ENCODE data around the gene AMOT.

AMOT gene

DNA sequence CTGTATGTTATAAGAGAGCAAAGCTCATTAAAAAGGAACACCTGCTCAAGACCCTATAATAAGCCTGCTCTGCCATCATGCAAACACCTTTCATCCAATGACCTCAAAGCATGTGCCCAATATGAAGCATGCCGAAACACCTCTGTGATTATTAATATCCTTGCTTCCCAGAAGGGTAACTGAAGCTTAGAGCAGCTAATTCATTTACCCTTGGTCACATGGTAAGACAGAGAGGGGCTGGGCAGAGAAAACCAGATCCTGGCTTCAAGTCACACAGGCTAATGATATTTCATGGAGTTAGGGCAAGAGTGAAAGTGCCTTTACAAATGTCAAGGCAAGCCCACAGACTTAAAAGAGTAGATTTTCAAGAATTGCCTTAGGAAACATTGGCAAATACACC, 5.6 kb downstream of the AMOT start:
- no peak for DNase-seq

DNA sequence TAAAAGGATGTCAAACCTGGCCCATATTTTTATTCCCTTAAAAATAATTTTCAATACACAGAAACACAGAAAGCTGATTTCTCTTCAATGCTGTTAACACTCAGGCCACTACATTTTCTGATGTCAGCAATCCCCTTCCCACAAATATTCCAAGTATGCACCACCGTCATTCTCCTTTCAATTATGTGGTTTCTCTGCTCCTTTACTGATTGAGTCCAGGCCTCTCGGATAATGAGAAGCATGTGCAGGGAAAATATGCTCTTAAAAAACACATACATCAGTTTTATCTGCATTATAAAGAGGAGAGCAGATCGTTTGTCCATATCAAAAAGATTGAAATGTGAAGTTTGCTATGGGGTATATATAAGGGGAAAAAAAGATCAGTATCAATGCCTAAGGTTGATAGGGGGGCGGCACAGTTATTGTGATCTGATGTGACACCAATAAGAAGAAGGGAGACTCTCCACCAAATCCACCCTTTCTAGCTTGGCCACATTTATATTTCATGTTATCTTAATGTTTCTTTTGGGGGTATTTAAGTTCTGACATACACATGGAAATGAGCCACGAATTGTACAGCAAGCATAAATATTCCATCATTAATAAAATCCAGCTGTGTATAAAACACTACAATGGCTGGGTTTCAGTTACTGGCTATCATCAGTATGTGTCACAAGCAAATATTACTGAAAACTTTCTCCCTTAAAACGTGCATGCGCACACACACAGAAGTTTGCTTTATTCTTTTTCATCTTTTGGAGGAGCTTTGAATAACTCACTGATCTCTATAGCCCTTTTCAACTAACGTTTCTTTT, 6.4 kb downstream of the AMOT start:
- DNase-seq: no peak

DNA sequence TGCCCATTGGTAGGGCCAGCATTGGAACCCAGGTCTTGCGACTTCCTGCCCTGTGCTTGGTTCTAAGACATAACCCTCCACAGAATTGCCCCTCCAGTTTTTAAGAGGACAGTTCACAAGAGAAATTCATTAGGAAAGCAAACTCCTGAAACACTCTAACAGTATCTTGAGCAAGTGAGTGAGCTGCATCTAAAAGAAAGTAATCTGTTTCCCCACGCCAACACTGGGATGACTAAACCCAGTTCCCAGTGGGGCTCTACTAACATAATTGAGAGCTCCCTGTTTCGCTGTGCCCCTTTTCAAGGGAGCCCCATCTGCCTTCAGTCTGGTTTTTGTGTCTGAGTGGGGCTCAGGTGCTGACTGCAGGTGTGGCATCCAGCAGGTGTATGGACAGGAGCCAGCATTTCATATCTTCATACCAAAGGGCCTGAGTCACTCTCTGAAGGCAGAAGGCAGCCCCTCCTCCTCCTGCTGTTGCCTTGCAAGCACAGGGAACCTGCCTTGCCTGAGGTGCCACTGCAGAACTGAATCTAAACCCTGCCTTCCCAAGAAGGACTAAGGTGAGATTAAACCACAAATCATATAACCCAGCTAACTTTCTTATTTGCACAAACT, 8.0 kb downstream of the AMOT start:
- DNase-seq: peak; percentile 57

DNA sequence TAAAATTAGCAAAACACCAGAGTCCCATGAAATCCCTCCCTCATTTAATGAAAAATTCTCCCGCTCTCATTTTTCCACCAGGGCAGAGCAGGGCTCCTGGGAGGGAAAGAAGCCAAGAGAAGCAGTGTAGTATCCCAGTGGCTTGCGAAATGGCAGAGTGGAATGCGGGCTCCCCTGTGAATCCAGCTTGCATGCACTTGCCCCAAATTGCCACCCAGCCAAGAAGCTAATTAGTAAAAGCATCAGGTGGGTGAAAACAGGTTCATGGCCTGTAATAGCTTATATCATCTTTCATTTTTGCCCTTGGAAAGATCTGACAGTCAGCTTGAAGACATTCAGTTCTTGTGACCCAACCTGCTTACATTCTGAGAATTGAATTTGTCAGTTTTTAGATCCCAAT, 10.1 kb downstream of the AMOT start:
- DNase-seq: no peak

DNA sequence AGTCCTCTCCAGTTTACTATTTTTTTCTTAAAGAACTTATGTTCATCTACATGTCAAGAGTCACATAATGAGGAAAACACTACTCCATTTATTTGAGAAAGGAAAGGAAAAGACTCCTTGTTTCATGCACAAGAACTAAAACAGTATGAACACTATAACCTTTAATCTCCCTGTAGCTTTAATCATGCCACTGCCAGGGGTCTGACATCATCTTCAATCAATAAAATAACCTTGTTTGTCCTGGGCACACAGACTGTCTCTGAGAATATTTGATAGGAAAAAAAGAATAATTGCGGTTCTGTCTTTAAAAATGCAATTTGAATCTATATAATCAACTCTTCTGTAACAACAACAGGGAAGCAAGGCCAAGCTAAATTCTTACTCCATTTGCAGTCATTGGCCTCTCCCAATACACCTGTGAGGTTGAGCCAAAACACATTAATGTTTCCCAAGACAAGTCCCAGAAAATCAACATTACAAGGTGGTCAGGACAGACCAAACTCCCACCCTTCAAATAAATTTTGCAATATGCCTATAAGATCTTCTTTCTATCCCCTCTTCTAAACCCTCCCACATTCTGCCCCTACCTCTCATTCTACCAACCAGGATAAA, 13.2 kb downstream of the AMOT start:
- no peak for DNase-seq

DNA sequence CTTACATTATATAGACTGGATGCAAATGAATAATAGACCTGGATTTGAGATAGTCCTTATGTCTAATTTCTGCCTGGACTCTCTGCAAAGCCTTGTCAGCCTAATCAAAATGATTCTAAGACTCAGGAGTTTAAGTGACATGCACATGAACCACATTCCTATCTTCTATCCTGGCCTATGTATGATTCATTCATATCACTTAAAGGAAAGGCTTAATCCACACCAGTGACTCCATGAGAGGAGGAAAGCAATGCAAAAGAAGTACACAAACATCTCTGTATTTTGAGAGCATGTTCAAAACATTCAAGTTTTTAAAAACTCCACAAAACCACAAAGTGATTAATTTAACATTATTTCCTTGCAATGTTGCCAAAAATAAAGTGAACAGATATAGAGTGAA, 14.6 kb downstream of the AMOT start:
- no peak for DNase-seq

DNA sequence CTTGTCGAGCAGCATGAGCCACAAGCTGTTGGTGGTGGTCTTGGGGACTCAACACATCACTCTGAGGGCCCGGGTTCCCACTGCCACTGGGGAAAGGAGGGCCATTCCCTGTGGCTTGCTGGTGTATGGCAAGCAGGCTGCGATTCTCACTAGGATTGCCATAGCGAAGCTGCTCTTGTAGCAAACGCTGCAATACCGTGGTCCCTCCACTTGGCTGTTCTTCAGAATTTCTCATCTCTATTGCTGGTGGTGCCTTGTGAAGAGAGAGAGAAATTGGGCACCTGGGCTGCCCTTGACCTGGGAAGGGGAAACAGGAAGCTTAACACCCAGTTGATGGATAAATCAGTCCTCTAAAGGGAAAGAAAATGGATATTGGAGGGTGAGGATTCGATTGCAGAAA, 17.7 kb downstream of the AMOT start:
- DNase-seq: no peak

DNA sequence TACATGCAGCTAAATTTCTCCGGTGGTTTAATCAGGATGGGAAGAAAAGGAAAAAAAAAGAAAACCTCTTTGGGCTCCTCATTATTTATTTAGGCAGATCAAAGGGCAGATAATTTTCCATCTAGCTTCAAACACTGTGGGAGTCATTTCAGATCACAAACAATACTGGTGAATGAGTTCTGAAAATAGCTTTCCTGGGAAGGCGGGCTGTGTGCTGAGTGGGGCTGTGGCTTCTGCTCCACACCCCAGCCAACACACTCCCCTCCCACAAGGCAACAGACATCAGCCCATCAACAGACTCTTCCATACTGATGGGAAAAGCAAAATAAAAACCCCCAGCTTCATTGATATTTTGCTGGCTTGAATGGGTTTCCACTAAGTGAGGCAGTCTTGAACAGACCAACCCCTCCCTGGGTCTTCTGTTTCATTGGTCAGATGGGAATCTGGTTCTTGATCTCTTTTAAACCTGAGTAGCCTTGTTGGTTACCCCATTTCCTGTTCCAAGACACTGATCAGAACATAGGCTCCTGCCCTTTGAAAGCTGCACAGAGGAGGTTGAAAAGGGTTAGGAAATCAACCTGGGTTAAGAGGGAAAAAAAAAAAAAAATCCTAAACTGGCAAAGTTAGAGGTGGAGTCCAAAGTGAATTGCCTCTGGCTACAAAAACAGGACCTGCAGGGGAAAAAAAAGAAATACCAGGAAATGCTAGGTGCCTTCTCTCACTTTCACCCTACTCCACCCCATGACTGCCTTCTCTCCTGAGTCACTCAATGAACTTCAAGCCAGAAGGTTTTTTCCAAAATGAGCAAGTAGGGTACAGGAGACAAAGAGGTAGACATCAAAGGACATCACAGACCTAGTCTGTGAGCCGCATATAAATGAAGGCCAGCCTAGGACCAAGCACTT, 20.0 kb downstream of the AMOT start:
- no peak for DNase-seq

DNA sequence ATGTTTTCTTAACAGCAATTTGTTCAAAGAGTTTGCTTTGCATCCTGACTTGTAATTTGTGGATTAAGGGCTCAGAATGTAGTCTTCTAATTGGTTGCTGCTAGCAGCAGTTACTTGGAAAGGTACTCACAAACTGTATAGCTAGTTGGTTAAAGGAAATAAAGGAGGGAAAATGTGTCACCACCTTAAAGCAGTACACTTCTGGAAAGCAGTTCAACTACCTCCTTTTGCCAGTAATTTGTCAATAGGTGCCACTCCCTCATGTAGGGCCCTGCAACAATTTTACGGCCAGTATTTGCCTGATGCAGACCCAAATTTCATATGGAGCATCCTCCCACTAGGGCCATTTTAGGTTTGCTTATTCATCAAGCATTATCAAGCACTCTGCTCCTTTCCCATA, 20.8 kb downstream of the AMOT start:
- no peak for DNase-seq

DNA sequence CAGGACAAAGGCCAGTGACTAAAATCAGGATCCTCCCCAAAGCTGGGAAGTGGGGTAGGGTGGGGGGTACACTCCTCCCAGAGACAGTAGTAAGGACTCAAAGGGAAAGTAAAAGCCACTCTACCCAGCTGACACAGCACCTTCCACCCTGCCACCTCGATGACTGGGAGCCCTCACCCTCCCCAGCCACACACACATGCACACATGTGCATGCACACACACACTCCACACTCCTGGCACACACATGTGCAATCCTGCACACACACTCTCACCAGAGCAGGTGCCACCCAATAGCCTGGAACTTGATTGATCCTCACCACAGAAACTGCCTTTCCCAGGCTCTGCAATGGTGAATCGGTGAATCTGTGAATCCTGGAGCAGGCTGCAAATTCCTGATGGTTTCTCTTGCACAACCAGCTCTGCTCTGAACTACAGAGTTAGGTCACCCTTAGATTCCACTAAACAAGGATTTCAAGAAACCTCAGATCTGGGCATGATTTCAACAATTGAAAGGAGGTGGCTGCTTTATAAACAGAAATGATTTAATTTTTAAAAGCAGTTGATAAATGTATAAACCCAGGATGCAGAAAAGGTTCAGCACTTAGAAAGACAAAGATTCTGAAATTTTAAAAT, 21.5 kb downstream of the AMOT start:
- no peak for DNase-seq

DNA sequence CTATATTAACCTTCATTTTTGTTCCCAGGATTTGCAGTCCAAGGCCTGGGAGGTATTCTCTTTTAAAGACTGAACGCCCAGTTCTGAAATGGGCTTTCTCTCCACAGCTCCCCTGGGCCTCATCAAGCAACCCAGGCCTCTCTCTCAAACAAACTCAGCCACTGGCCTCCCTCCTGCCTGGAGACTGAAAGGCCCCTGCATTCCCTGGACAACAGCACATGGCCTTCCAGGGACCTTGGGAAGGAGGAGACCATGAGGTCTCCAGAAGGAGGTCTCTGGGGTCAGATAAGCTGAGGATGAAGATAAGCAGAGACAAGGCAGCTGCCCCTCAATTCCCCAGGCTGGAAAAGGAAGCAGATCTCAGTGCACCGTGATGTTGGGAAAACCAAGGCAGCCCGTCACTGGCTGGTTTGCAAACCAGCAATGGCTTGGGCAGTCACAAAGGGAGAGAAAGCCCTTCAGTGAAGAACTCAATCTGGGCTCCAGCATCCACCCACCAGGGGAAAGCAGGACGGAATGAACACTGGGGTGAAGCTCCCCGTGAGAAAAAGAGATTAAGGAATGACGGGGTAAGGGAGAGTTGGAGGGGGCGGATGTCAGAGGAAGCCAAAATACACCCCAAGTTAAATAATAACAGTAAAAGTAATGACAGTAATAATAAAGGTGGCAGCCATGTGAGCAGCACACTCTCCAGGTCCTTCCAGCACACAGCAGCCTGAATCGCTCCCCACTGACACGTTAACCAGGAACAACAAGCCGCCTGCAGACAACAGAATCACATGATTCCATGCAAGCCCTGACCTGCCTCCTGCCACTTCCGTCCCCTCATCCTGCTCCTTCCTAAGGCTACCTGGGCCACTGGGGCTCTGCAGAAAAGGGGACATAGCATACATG, 22.3 kb downstream of the AMOT start:
- DNase-seq: peak; percentile 34

DNA sequence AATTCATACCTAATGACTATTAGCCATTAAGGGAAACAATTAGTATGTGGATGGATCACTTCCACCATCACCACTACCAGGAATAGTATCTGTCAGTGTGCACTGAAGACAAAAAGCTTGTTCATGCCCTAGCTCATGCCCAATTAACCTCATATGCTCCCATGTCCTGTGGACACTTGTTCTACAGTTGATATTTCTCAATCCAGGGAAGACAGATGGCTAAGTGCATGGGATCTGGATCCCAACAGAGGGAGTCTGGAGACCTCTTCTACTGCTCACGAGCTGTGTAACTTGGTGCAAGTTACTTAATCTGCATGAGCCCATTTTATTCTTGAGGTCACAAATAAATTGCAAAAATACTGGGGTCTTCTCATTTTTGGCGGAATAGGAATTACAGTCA, 23.7 kb downstream of the AMOT start:
- no peak for DNase-seq

DNA sequence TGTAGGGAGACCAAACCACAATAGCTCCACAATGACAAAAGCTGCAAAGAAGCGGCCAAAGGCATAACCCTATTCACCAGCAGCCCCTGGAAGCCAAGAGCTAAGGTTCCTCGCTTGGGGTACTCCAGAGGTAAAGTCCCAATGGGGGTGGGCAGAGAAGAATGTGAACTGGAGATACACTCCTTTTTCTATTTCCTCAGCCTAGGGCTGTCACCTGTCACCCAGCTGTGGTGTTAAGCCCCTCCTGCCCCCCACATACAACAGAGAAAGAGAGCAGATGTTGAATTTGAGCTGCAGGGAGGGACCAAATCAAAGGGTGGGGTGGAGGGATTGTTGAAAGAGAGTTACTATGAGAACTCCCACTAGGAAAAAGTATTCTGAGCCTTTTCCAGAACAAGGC, 26.1 kb downstream of the AMOT start:
- no peak for DNase-seq

DNA sequence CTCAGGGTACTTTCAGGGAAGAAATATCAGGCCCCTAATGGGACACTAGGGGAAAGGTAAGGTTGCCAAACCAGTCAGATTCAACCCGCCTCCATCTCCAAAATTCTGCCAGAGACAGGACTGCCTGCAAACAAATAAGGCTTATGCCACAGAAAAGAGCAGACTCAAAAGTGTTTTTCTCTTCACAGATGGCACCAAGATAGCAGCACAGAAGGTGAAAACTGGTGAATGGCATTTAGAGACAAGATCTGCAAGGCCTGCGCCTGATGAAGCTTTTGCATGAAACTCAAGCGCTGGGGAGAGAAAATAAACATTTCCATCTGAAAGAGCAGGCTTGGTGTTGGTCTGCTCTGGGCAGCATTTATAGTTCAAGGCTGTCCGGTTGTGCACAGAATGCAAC, 27.9 kb downstream of the AMOT start:
- no peak for DNase-seq

DNA sequence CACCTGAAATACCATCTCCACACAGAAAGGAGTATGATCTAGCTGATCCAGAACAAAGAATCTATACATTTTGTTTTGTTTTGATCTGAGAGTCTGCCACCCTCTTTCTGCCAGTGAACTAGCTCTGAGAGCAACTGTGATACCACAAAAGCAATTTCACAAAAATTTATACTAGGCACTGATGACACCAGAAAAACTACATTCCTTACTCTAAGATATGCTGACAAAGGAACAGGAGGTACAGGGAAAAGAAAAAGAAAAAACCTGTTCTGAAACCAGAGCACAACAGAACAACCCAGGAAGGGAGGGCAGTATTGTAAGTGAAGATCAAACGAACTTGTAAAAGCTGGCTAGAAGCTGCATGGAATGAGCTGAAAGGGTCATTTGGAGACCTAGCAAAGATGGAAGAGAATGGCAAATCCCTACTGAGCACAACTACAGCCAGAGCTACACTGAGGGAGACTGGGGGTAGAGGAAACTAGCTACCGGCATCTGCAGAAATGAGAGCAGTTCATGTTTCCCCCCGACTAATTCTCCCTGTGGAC, 31.9 kb downstream of the AMOT start:
- no peak for DNase-seq

DNA sequence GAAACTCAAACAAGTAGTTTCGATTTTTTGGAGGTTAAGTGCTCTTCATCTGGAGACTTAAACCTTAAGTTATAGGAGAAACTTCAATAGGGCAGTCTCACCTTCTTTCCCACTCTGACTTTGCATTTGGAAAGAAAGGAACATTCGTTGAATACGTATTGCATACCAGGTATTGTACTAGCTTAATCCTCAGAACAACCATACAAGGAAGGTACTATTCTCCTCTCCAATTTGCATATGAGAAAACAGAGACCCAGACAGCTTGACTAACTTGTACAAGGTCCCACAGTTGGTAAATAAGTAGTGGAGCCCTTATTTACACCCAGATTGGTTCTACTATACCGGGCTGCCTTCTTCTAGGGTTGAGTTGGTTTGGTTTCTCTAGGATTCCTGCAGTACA, 32.6 kb downstream of the AMOT start:
- DNase-seq: no peak

DNA sequence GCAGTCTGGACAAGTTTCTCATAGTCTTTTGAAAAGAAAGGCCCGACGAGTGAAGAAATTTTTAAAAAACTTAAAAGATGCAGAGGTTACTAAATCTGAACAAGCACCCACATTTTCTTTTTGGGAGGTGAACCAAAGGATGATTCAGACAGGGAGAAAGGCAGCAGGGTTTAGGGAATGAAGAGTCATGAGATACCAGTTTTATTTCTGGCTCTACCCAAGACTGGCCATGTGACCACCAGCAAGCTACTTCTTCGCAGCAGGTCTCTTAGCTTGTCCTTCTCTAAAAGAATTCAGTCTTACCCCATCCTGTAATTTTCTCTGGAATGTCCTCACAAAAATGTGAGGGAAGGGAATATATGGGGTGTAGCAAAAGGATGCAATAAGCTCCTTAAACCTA, 37.6 kb downstream of the AMOT start:
- DNase-seq: no peak

DNA sequence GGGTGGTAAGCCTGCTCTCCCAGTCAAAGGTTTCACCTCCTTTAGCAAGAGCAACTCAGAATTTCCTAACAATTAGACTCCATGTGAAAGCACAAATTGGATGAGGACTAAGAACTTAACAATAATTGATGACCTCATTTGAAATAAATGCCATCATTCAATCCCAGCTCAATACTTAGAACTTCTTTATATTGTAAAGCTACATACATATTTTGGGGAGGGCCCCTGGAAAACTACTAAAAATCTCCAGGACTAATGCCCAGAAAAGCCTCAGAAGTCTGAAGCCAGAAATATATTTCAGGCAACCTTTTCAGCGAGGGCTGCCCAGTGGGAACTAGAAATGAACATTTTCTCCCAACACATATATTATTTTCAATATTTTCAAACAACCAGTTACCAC, 38.1 kb downstream of the AMOT start:
- DNase-seq: no peak

DNA sequence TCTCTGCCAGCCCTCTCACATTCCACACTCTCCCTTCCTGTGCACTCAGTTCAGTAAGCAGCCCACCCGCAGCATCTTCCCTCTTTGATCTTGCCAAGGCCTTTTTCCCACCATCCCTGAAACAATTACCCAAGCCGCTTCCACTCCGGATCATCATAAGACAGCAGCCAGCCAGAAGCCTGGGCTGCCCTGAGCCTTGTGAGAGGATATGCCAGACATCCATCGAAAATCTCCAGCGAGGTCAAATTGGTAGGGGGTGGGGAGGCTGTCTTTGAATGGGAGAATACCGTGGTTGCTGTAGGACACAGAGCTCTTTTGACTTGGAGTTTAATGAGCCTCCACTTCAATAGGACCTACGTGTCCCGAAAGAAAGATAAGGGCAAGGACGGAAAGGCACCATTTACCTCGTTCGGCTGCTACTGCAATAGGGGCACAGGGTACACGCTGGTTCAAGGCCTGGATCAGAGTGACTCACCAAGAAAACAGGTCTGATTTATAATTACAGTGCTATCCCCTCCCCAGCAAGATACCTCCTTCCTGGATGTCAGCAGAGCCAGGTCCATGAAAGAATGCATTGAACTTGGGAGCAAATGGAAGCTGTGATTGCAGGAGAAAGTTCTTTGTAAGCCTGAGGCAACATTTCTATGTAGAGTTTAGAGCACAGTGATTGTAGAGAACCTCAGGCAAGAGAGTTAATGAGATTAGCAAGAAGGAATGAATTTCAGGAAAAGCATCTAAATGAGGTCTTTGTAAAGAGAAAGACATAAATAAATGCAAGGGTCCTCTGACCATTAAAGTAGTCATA, 39.5 kb downstream of the AMOT start:
- no peak for DNase-seq

DNA sequence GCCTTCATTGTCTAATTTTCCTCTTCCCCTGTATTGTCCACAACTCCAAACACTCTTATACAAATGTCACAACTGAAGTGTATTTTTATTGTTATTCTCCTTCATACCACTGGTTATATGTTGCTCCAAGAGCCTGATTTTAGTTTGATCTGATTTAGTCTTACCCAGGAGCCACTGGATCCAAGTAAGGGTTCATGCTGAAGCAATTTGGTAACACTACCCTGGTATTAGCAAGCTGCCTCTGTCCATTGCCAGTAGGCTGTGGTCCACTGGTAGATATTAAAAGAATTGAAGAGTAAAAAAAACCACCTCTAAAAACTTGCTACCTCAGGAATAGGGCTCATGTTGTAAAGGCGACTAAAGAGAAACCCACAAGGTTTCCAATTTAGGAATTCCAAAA, 41.2 kb downstream of the AMOT start:
- DNase-seq: no peak

DNA sequence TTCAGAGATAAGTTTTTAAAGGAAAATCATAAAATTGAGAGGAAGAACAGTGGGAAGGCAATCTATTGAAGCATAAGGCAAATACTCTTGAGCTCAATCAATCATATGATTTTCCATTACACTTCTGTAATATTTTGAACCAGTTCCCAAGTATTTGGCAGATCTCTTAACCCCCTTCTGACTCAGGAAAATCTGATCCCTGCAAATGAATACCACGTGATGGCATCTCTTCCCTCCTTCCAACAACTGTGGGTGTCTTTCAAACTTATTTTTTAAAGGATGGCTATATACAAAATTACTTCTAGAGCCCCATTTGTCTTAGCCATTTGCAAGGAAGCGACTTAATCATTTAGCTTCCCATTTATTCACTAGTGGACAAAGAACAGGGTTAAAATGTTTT, 41.9 kb downstream of the AMOT start:
- no peak for DNase-seq

Data from NCI-H1436 (cell line).